NCI-H1092 (cell line): ENCODE results near the gene ZNF837.

Source experiments
- DNase-seq: peaks from one replicate; lab custom pipeline; 2025; lab: John Stamatoyannopoulos, UW

The ZNF837 gene

DNA sequence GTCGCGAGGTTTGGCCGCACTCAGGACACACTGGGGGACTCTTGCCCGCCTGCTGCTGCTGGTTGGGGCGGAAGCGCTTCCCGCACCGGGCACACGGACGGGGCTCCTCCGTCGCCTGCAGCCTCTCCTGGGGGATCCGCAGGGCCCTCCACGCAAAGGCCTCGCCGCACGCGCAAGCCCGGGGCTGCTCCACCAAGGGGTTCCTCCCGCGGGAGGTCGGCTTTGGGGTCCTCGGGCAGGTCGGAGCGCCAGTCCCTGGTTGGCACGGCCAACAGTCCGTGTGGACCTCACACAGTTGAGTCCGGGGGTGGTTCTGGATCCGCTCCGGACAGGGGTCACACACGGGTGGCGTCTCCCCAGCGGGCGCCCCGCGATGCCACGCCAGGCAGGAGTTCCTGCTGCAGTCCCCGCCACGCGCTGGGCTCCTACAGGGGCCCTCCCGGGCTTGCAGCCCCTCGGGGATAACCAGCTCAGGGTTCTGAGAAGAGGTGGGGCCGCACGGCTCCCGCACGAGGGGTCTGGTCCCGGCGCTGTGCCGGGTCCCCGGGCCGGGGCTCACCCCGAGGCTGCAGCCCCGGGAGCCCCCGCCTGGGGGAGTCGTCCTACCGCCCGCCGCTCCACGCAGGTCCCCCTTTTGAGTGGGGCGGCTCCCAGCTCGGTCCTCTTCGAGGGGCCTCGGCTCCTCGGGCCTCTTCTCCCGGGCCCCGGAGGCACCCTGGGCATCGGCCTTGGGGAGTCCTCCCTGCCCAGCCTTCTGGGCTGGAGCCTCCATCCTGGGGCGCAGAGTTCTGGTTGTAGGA lies 12.1 kb downstream of the ZNF837 start:
- no peak for DNase-seq

DNA sequence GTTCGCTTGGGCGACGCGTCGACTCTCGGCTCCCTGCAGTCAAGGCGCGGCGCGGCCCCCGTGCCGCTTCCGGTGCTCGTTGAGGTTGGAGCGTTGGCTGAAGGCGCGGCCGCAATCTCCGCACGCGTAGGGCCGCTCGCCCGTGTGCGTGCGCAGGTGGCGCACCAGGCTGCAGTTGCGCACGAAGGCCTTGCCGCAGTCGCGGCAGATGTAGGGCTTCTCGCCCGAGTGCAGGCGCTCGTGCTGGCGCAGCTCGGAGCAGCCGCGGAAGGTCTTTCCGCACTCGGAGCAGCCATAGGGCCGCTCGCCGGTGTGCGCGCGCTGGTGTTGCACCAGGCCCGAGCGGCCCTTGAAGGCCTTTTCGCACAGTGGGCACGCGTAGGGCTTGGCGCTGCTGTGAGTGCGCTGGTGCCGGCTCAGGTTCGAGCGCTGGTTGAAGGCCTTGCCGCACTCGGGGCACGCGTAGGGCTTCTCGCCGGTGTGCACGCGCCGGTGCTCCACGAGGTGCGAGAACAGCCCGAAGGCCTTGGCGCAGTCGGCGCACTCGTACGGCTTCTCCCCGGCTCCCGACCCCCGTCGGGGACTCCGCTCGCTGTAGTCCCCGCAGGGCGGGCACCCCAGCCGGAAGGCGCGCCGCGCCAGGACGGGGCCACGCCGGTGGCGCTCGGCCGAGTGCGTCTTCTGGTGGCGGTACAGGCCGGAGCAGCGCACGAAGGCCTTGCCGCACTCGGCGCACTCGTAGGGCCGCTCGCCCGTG lies 13.0 kb downstream of the ZNF837 start:
- no peak for DNase-seq

DNA sequence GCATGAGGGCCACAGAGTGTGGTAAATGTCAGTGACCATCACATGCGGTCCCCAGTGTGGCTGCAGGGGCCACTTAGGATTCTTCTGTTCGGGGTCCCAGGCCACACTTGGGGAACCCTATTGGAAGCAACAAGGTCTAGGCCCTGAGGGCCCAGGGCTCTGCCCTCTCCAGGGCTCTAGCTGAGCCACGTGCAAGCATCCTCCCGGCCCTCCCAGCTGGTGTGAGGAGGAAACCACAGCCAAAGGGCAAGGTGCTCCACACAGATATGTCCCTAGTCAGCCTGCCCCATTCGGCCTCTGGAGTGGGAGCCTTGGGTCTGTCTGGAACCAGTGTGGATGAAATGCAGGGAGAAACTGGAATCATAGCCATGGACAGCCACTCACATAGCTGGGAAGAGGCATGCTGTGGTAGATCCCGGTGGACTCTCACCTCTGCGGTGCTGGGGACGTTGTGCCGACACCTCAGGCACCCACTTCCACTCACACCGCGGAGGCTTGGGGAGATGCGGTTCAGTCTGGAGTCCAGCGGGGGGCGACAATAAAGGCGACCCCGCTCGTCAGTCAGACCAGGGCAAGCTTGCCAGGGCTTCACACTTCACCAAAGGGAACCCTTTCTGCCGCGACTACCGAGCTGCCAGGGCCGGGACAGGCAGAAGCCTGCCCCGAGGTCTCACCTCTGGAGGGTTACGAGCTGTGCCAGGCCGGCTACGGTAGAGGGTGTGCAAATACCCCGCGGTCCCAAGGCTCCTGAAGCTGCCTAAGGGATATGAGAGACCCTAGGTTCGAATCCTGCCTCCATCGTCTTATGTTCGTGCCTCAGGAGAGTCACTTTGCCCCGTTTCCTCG lies 14.0 kb downstream of the ZNF837 start:
- DNase-seq = no peak

DNA sequence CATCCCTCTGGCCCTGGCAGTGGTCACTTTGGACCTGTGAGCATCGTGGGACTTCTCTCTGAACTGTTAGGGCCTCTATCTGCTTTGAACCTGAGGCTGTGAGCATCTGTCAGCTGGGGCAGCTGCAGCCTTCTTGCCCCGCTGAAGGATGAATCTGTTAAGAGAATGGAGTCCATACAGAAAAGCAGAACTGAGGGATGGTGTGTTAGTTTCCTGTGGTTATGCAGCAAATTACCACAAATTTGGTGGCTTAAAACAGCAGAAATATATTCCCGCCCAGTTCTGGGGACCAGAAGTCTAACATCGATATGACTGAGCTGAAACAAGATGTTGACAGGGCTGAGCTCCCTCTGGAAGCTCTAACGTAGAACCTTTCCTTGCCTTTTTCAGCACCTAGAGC lies 16.7 kb downstream of the ZNF837 start:
- no peak for DNase-seq

DNA sequence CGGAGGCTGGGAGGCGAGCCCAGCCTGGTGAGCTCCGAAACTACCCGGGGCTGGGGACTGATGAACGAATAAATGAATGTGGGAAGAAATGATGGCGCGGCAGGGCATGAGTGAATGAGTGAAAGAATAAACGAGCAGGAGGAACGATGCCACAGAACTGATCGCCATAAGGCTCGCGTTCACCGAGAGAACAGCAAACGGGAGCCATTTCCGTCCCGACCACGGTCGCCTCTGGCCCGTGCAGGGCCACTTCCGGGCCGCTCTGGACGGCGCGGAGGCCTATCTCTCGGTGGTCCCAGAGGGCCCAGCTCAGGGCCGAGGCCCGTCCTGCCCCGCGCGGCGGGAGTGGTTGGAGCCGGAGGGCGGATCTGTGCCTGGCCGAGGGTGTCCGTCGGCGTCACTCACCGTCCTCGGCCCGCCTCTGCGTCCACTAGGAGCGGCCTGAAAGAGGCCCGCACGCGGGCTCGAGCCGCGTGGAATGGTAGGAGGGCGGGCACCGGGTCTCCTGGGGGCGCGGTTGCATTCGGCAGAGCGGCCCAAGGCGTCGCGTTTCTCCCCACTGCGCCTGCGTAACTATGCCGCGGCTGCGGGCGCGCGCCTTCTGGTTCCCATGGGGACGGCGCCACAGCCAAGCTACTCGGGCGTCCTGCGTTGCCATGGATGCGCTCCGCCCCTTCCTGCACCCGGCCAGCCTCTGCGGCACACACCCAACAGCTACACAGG lies 18.4 kb downstream of the ZNF837 start, which contains the start of gene ZNF497:
TSS of gene ZNF497 (minus strand) at position 480 of the 723 bp plus-strand sequence. CDS start 5,116 bp downstream, outside the sequence.
- peak; percentile 90 for DNase-seq

DNA sequence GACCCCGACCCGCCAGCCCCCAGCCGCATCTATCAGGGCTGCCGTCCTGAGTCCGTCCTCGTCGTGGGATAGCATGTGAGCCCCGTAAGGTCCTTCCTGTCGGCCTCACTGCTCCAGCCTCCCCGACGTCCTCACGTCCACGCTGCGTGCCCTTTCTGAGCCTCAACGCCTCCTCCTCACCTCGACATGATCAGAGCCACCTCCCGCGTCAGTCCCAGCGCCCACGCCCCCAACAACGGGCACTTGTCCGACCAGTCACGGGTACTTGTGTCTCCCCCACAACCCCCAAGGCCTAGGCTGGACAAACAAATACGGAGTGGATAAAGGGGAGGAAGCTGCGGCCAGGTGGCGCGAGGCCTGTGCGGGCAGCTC lies 18.9 kb downstream of the ZNF837 start:
- peak; percentile 30 for DNase-seq

DNA sequence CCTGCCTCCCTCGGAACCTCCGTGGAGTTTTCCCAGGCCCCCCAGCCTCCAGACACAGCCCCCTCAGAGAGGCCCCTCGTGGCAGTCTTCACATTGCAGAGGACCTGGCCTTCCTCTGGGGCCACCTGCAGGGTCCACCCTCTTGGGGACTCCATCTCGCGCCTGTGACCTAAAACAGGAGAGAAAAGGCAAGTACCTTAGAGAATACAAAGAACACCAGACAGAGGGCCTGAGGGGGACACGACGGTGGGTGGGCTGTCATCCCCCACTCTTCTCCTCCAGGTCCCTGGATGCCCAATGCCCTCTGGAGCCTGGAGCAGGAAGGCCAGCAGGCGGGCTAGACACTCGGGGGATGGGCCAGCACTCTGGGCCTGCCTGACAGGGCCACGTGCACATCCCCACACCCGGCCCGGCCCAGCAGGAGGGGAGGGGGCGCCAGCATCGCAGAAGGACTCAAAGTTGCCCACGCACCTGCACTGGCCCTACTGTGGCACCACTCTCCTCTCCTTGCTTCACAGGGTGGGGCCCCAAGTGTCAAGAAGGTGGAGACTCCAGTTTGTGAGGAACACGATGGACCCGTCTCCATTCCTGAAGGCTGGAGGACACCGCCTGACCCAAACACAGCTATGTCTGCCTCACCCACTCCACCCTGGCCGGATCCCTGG lies 23.2 kb downstream of the ZNF837 start:
- DNase-seq = no peak

DNA sequence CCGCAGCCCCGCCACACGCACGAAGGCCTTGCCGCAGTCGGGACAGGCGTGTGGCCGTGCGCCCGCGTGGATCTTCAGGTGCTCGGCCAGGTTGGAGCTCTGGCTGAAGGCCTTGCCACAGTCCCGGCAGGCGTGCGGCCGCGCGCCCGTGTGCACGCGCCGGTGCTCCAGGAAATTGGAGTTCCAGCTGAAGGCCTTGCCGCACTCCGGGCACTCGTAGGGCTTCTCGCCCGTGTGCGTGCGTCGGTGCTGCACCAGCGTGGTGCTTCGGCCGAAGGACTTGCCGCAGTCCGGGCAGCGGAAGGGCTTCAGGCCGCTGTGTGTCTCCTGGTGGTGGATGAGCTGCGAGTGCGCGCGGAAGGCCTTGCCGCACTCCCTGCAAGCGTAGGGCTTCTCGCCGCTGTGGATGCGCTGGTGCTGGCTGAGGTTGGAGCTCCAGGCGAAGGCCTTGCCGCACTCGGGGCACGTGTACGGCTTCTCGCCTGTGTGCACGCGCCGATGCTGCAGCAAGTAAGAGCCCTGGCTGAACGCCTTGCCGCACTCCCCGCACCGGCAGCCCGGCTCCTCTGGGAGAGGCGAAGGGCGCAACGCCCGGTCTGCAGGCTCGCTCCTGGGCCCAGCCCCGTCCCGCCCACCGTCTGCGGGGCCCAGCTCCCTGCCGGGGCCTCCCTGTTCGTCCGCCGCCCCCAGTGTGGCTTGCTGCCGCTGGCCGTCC lies 23.9 kb downstream of the ZNF837 start:
- no peak for DNase-seq

DNA sequence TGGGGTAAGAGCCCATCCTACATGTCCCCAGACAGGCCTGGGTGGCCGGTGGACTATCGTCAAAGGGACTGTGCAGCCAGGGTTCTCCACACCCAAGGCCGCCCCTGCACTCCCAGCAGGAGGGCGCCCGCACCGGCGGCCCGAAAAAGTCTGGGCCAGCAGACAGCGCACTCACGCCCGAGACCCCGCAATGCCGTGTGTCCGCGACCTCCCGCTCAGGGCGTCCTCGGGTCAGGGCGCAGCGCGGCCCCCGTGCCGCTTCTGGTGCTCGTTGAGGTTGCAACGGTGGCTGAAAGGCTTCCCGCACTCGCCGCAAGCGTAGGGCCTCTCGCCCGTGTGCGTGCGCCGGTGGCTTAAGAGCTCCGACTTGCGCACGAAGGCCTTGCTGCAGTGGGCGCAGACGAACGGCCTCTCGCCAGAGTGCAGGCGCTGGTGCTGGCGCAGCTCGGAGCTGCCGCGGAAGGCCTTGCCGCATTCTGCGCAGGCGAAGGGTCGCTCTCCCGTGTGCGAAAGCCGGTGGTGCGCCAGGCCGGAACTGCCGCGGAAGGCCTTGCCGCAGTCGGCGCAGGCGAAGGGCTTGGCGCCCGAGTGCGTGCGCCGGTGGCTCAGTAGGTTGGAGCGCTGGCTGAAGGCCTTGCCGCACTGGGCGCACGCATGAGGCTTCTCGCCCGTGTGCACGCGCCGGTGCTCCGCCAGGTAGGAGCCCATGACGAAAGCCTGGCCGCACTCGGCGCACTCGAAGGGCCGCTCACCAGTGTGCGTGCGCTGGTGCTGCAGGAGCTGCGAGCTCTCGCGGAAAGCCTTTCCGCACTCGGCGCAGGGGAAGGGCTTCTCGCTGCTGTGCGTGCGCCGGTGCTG lies 24.7 kb downstream of the ZNF837 start:
- no peak for DNase-seq

DNA sequence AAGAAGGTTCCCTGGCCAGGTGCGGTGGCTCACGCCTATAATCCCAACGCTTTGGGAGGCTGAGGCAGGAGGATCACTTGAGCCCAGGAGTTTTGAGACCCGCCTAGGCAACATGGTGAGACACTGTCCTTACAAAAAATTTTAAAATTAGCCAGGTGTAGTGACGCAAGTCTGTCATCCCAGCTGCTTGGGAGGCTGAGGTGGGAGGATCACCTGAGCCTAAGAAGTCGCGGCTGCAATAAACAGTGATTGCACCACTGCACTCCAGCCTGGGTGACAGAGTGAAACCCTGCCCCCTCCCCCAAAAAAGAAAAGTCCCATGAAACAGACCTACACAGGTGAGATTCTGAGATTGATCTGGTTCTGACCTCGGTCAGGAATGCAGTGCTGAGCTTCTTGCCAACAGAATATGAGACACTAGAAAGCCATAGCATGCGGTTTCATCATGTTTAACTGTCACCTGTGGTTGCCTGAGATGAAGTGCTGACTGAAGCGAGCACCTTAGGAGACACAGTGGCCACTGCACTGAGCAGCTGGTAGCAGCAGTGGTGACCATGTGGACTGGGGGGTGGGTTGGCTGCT lies 25.5 kb downstream of the ZNF837 start:
- DNase-seq = no peak

DNA sequence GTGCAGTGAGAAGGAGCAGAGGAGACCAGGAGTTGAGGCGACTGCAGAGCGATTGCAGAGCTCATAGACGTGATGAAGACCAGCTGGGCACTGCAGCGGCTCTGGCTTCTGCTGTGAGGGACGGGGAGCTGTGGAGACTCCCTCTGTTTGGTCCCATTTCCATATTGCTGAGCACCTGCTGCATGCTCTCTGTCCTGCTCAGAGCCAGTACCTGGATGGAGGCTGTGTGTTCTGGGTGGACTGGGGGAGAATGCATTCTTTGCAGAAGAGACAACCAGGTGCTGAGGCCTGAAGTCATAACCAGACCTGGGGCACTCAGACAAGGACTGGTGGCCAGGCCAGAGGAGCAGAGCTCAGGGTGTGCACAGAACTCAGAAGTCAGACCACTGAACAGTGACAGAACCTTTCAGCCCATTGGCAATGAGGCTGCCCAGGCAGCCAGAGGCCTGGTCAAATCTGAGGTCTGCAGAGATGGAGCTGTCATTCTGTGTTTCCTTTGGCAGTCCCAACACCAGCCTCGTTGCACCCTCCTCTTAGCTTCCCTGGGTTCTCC lies 26.3 kb downstream of the ZNF837 start:
- no peak for DNase-seq

DNA sequence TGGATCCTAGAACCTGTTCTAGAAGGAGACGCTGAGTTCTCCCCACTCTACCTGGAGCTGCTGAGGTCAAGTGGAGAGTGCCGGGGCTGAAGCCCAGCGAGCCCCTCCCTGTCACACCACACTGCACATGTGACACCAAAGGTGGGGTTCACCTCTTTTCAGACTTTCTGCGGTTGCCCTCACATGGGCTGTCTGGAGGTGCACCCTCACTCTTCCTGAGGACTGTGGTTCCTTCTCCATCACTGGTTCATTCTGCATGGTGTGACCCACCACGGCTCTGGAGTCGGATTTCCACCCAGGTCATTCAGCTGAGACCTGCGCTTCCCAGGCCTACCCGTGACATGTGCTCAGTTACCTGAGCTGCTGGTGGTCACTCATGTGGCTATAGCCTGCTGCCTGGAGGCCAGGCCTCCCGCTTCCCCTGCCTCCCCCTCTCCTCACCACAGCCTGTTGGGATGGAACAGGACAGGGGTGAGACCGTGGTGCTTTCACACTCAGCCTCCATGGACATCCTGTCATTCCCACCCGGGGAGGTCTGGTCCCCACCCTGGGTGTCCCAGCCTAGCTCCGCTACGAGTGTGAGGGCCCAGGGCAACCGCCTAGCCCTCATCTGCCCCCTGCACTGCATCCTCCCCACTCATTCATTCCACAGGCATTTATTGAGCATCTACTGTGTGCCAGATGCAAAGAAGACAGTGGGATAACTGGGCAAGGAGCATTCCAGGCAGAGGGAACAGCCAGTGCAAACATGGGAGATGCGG lies 26.9 kb downstream of the ZNF837 start:
- DNase-seq = no peak

DNA sequence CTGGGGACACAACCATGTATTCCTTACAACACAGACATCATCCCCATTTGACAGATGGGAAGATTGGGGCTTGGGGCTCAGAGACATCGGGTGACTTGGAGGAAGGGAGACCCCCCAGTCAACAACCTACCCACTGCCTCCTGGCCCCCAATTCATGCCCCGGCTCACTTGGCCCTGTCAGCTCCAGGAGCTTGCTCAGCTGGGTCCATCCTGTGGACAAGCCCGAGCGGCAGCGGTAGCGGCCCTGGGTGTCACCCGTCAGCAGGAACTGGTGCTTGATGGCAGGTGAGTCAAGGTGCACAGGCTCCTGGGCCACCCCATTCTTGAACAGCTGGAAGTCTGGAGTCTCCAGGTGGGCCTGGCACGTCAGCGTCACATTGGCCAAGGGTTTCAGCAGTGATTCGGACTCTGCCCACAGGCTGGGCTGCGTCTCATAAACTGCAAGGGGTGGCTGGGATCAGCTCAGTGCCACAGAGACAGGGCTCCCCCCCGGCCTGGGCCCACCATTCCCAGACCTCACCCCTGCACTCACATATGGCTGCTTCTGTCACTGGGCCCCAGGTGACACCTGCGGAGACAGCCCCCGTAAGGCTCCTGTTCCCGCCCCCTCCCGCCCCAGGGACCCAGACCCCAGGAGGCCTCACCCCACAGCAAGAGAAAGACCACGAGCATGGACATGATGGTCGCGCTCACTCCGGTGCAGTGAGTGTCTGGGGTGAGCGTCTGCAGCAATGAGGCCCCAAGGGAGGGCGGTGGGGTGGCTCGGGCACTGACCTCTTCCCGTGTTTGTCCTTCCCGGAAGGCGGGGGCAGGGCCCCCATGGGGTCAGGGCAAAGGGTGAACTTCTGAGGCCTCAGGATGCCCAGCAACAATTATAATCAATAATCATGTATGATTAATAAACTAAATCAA lies 27.8 kb downstream of the ZNF837 start, which contains the start of gene A1BG:
TSS of gene A1BG (minus strand) at position 733 of the 912 bp plus-strand sequence. CDS start at position 678, 55 bp downstream.
- no peak for DNase-seq

DNA sequence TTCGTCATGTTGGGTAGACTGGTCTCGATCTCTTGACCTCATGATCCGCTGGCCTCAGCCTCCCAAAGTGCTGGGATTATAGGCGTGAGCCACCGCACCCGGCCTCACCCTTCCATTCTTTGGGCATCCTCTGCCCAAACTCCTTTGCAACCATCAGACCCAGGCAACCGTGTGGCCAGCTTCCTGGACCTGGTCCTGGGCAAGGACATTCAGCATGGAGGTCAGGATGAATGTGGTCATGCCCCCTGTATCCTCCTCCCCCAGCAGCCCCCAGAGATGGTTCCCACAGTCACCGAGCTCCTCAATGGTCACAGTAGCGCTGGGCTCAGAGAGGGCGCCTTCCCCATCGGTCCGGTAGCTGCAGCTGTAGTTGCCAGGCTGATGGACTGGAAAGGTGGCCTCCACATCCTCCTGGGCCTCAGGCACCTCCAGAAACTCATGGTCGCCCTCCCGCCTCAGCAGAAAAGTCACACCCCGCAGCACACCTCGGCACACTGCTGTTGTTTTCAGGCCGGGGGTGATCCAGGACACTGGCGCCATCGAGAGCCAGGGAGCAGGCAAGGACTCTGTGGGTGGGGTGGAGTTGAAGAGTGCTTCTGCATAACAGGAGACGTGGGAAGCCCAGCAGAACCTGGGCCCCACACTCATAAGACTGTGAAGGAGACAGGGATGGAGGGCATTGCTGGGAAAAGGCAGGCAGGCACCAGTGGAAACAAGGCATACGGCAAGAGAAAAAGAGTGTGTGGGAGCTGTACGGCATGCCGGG lies 28.7 kb downstream of the ZNF837 start:
- DNase-seq = no peak

DNA sequence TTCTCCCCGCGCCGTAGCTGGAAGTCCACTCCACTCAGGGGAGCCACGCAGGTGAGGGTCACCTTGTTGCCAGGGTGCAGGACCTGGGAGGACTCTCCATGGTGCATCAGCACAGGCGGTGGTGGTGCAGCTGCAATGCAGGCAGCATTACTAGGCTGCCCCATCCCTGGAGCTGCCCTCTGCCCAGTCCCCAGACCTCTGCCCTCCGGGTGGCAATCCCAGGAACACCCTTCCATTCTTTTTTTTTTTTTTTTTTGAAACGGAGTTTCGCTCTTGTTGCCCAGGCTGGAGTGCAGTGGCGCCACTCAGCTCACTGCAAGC lies 29.3 kb downstream of the ZNF837 start:
- no peak for DNase-seq

DNA sequence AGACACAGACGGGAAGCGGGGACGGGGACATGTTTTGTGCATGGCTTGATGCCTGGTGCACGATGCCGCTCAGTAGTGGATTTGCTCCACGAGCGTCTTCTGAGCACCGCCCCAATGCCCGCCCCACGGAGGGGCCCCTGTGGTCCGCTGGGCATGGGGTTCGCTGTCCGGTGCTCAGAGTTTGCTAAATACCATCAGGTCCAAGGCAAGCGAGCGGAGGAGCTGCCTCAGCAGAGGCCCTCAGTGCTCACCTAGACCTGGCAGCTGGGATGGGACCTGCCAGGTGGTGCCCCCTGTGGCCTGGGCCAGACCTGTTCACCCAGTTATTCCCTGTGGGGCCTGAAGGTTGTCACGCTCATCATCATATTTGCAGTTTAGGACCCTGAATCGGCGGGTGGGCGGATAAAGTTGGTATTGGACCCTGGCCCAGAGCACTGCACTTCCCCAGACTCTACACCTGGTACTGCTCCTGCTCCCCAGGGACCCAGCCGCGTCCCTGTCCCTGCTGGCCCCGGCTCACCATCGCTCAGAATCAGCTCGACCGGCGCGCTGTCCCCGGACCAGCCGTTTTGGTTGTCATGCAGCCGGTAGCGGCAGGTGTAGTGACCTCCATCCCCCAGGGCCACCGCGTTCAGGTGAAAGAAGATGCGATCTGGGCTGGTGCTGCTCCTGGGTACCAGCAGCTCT lies 29.8 kb downstream of the ZNF837 start:
- DNase-seq = no peak
